ENCODE results near the gene LAMP5.

DNA sequence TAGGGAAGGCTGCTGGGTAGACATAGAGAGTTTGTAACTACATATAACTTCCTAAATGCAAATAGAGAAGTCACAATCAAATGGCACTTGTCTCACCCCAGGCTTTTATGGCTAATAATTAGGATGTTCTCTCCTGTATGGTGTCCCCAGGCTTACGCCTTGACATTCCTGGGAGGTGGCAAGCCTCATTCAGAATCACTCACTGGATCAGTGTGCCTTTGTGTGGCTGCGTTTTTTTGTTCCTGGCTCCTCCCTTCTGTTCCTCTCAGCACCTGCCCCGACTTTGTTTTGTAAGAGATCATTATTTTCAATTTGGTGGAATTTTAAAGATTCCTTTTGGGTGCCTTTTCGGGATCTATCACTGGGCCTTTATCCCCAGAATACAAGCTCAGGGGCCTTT, 5.7 kb downstream of the LAMP5 start:
- TF ChIP-seq, protein P1, sequence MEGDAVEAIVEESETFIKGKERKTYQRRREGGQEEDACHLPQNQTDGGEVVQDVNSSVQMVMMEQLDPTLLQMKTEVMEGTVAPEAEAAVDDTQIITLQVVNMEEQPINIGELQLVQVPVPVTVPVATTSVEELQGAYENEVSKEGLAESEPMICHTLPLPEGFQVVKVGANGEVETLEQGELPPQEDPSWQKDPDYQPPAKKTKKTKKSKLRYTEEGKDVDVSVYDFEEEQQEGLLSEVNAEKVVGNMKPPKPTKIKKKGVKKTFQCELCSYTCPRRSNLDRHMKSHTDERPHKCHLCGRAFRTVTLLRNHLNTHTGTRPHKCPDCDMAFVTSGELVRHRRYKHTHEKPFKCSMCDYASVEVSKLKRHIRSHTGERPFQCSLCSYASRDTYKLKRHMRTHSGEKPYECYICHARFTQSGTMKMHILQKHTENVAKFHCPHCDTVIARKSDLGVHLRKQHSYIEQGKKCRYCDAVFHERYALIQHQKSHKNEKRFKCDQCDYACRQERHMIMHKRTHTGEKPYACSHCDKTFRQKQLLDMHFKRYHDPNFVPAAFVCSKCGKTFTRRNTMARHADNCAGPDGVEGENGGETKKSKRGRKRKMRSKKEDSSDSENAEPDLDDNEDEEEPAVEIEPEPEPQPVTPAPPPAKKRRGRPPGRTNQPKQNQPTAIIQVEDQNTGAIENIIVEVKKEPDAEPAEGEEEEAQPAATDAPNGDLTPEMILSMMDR (conservative IDR thresholded peaks at IDR 0.05; ENCODE audit: low read length) = no peak
- TF ChIP-seq EZH2phosphoT487 (IDR thresholded peaks at IDR 0.05; ENCODE audit: borderline replicate concordance) = no peak
